HEK293T (cell line): Measurements from ENCODE around the gene TBC1D1.

Source experiments
- ARNT ChIP-seq: fragments of 450-650 bp; IDR thresholded peaks from 2 replicates; pipeline ENCODE4 v1.6.1; 2017; ENCODE audit warnings: mild to moderate bottlenecking
- BHLHE40 ChIP-seq: fragments of 450-650 bp; IDR thresholded peaks from 2 replicates; pipeline ENCODE4 v1.6.1; 2016; ENCODE audit warnings: mild to moderate bottlenecking, moderate library complexity, borderline replicate concordance
- CTBP1 ChIP-seq: fragments of 450-650 bp; IDR thresholded peaks from 2 replicates; pipeline ENCODE4 v1.6.1; 2016; ENCODE audit warnings: borderline replicate concordance
- ELF4 ChIP-seq: fragments of 450-650 bp; IDR thresholded peaks from 2 replicates; pipeline ENCODE4 v1.6.1; 2017; ENCODE audit warnings: antibody characterized with exemption
- FOXA1 ChIP-seq: fragments of 450-650 bp; IDR thresholded peaks from 2 replicates; pipeline ENCODE4 v1.6.1; 2016; ENCODE audit warnings: mild to moderate bottlenecking
- FOXM1 ChIP-seq: fragments of 450-650 bp; IDR thresholded peaks from 2 replicates; pipeline ENCODE4 v1.6.1; 2017; ENCODE audit warnings: mild to moderate bottlenecking, borderline replicate concordance
- HDGF ChIP-seq: fragments of 450-650 bp; IDR thresholded peaks from 2 replicates; pipeline ENCODE4 v1.6.1; 2017; ENCODE audit warnings: antibody characterized with exemption, borderline replicate concordance
- L3MBTL2 ChIP-seq: fragments of 450-650 bp; conservative IDR thresholded peaks from 2 replicates; pipeline ENCODE4 v1.6.1; 2016; ENCODE audit warnings: mild to moderate bottlenecking
- LEF1 ChIP-seq: fragments of 450-650 bp; IDR thresholded peaks from 2 replicates; pipeline ENCODE4 v1.6.1; 2017; ENCODE audit warnings: mild to moderate bottlenecking, borderline replicate concordance
- TARDBP ChIP-seq: fragments of 450-650 bp; IDR thresholded peaks from 2 replicates; pipeline ENCODE4 v1.6.1; 2016
- TF ChIP-seq, protein P1 (sequence below): fragments of 450-650 bp; IDR thresholded peaks from 2 replicates; pipeline ENCODE4 v1.6.1; 2016

GRCh38 chr4:38050560-38051350 lies 159.9 kb downstream of the TBC1D1 start:
- TF ChIP-seq, protein P1, sequence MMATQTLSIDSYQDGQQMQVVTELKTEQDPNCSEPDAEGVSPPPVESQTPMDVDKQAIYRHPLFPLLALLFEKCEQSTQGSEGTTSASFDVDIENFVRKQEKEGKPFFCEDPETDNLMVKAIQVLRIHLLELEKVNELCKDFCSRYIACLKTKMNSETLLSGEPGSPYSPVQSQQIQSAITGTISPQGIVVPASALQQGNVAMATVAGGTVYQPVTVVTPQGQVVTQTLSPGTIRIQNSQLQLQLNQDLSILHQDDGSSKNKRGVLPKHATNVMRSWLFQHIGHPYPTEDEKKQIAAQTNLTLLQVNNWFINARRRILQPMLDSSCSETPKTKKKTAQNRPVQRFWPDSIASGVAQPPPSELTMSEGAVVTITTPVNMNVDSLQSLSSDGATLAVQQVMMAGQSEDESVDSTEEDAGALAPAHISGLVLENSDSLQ, result no peak
- TF ChIP-seq L3MBTL2, result no peak
- TF ChIP-seq FOXA1, result no peak
- TF ChIP-seq FOXM1, result no peak
- no peak for TF ChIP-seq TARDBP
- TF ChIP-seq BHLHE40, result no peak
- no peak for TF ChIP-seq ELF4
- no peak for TF ChIP-seq HDGF
- no peak for TF ChIP-seq CTBP1
- TF ChIP-seq LEF1, result no peak
- no peak for TF ChIP-seq ARNT
